ENCODE data around the gene TIMM17B. TPM values are rescaled to one million over a fixed set of nuclear protein-coding genes. Genes with fewer than 3 reads are reported as not detected.
A peak's percentile ranks its signal among the peaks of the same experiment; 100 is the strongest.

The TIMM17B gene
- total RNA-seq, 3 donors from 2014 or later: 32.3 to 40.8 (median 35.4) TPM

- peaks cover 0 to 41% of the 10 kb centered on the region in 2 donors for H3K27me3 ChIP-seq
- H3K9me3 ChIP-seq: no peaks in the 10 kb centered on the region
- no peak overlapping the region for H3K27ac ChIP-seq
- intact Hi-C loops (cut with DNase I; ENCODE audit: low total_unique reads): no loop called here
- no peaks in the 10 kb centered on the region for H3K36me3 ChIP-seq
- TF ChIP-seq POLR2A (IDR thresholded peaks at IDR 0.05) (no peak), POLR2AphosphoS5 (IDR thresholded peaks at IDR 0.05) (no peak), CTCF (IDR thresholded peaks at IDR 0.05) (no peak)
- H3K4me1 ChIP-seq: no peaks in the 10 kb centered on the region
- DNase-seq (ENCODE audit: low spot score in 2 of 2): no peak
- H3K4me3 ChIP-seq: no peak overlapping the region
Measured at GRCh38 chrX:48923771-48924170, 26.2 kb upstream of the TIMM17B start.

- intact Hi-C loops (cut with DNase I; ENCODE audit: low total_unique reads): no loop called here
- Histone ChIP-seq H3K4me3 (no peak overlapping the region), H3K4me1 (no peaks in the 10 kb centered on the region), H3K9me3 (no peaks in the 10 kb centered on the region), H3K27ac (no peak overlapping the region), H3K36me3 (no peaks in the 10 kb centered on the region), H3K27me3 (peaks cover 0 to 40% of the 10 kb centered on the region in 2 donors)
- TF ChIP-seq POLR2A (IDR thresholded peaks at IDR 0.05) (no peak), CTCF (IDR thresholded peaks at IDR 0.05) (no peak), POLR2AphosphoS5 (IDR thresholded peaks at IDR 0.05) (no peak)
- no peak for DNase-seq (ENCODE audit: low spot score in 2 of 2)
Measured at GRCh38 chrX:48920718-48921104, 23.1 kb upstream of the TIMM17B start.

- DNase-seq (ENCODE audit: low spot score in 2 of 2): no peak
- peaks cover 0 to 40% of the 10 kb centered on the region in 2 donors for H3K27me3 ChIP-seq
- no peak for TF ChIP-seq POLR2AphosphoS5 (IDR thresholded peaks at IDR 0.05)
- no peak for TF ChIP-seq CTCF (IDR thresholded peaks at IDR 0.05)
- TF ChIP-seq POLR2A (IDR thresholded peaks at IDR 0.05): no peak
- H3K27ac ChIP-seq: peak overlapping the region; percentile 74 to 89
- no peaks in the 10 kb centered on the region for H3K36me3 ChIP-seq
- intact Hi-C loops (cut with DNase I; ENCODE audit: low total_unique reads): no loop called here
- H3K9me3 ChIP-seq: no peaks in the 10 kb centered on the region
- peak overlapping the region in 1 of 3 donors; percentile 78 for H3K4me3 ChIP-seq
- no peaks in the 10 kb centered on the region for H3K4me1 ChIP-seq
Measured at GRCh38 chrX:48919947-48920717, 22.6 kb upstream of the TIMM17B start.

- no peak for DNase-seq (ENCODE audit: low spot score in 2 of 2)
- H3K4me1 ChIP-seq: no peaks in the 10 kb centered on the region
- H3K9me3 ChIP-seq: no peaks in the 10 kb centered on the region
- H3K36me3 ChIP-seq: no peaks in the 10 kb centered on the region
- peak overlapping the region; percentile 52 to 78 (median 59) for H3K4me3 ChIP-seq
- peak overlapping the region; percentile 74 to 89 for H3K27ac ChIP-seq
- H3K27me3 ChIP-seq: peaks cover 0 to 40% of the 10 kb centered on the region in 2 donors
- intact Hi-C loops (cut with DNase I; ENCODE audit: low total_unique reads): no loop called here
- no peak for TF ChIP-seq CTCF (IDR thresholded peaks at IDR 0.05)
Measured at GRCh38 chrX:48919360-48919841, 21.8 kb upstream of the TIMM17B start.

GRCh38 chrX:48918643-48919340 is 21.2 kb upstream of the TIMM17B start, which contains the start of gene PIM2:
Gene PIM2, minus strand, starts transcription at chrX:48919024. Its CDS starts 190 bp downstream, at chrX:48918834.
- no peaks in the 10 kb centered on the region for H3K9me3 ChIP-seq
- peaks cover 0 to 36% of the 10 kb centered on the region in 2 donors for H3K27me3 ChIP-seq
- peak within 1 kb of the TSS; percentile 74 to 89 for H3K27ac ChIP-seq
- no peaks in the 10 kb centered on the region for H3K36me3 ChIP-seq
- DNase-seq (ENCODE audit: low spot score in 2 of 2): peak; percentile 87 to 92
- peak; percentile 59 to 71 (median 60) for TF ChIP-seq POLR2AphosphoS5 (IDR thresholded peaks at IDR 0.05)
- TF ChIP-seq CTCF (IDR thresholded peaks at IDR 0.05): no peak
- TF ChIP-seq POLR2A (IDR thresholded peaks at IDR 0.05): peak; percentile 51
- no peaks in the 10 kb centered on the region for H3K4me1 ChIP-seq
- peak within 1 kb of the TSS; percentile 52 to 78 (median 59) for H3K4me3 ChIP-seq
- intact Hi-C loops (cut with DNase I; ENCODE audit: low total_unique reads): no loop called here

Measured in breast epithelium (tissue), 4 donors.